HG03342 (cell line): ENCODE measurements around the gene OSR1.
"Not testable (repeated sequence)": the region's sequence is repeated elsewhere in the genome, so short reads cannot be mapped to it uniquely, and the experiment has no call there.

Experiments used
- ATAC-seq: cut with Tn5 transposase; IDR thresholded peaks from one replicate; pipeline ENCODE4 v1.9.1; 2021; ENCODE audit warnings: mild to moderate bottlenecking, moderate library complexity; ENCODE audit not compliant: unreplicated experiment

OSR1 gene

GRCh38 chr2:19358242-19359020 lies at the start of gene OSR1:
TSS of gene OSR1 (minus strand) at chr2:19358623. CDS start at chr2:19353805, 4,818 bp downstream.
- no peak for ATAC-seq

GRCh38 chr2:19403785-19404184 lies 45.4 kb upstream of the OSR1 start:
- ATAC-seq = no peak

- ATAC-seq = no peak
Observed at GRCh38 chr2:19392191-19392590, 33.8 kb upstream of the OSR1 start.

GRCh38 chr2:19389469-19389868 lies 31.0 kb upstream of the OSR1 start:
- ATAC-seq = not testable (repeated sequence)

GRCh38 chr2:19380532-19380931 lies 22.1 kb upstream of the OSR1 start:
- ATAC-seq = no peak

GRCh38 chr2:19378939-19379338 lies 20.5 kb upstream of the OSR1 start:
- no peak for ATAC-seq

- no peak for ATAC-seq
Observed at GRCh38 chr2:19377717-19378116, 19.3 kb upstream of the OSR1 start.

GRCh38 chr2:19373352-19373751 lies 14.9 kb upstream of the OSR1 start:
- ATAC-seq = no peak

- no peak for ATAC-seq
Observed at GRCh38 chr2:19371996-19372582, 13.7 kb upstream of the OSR1 start.

- no peak for ATAC-seq
Observed at GRCh38 chr2:19369341-19369955, 11.0 kb upstream of the OSR1 start.

GRCh38 chr2:19368760-19369159 lies 10.3 kb upstream of the OSR1 start:
- no peak for ATAC-seq

- ATAC-seq = no peak
Observed at GRCh38 chr2:19367326-19367725, 8.9 kb upstream of the OSR1 start.

- ATAC-seq = no peak
Observed at GRCh38 chr2:19365126-19365525, 6.7 kb upstream of the OSR1 start.

- ATAC-seq = no peak
Observed at GRCh38 chr2:19364014-19364413, 5.6 kb upstream of the OSR1 start.

- no peak for ATAC-seq
Observed at GRCh38 chr2:19363474-19363778, 5.0 kb upstream of the OSR1 start.

GRCh38 chr2:19362755-19363473 lies 4.5 kb upstream of the OSR1 start:
- peak; percentile 37 for ATAC-seq

GRCh38 chr2:19362094-19362754 lies 3.8 kb upstream of the OSR1 start:
- ATAC-seq = no peak

- ATAC-seq = no peak
Observed at GRCh38 chr2:19361325-19361990, 3.0 kb upstream of the OSR1 start.

- no peak for ATAC-seq
Observed at GRCh38 chr2:19360966-19361321, 2.5 kb upstream of the OSR1 start.

GRCh38 chr2:19360266-19360965 lies 2.0 kb upstream of the OSR1 start:
- ATAC-seq = no peak
